Adrenal gland (tissue), 12 donors: ENCODE results near the gene CCDC187. TPM values are rescaled to one million over a fixed set of nuclear protein-coding genes. Genes with fewer than 3 reads are reported as not detected.

ENCODE experiments used
- DNase-seq, 7 donors: peaks; one replicate each; pipeline ENCODE4 v3.0.0-alpha.2; 2019 to 2020
- H3K27ac ChIP-seq, 5 donors: fragments of 200-600 bp; sonication (generic) in 4 of 5; 1 replicate in 3 of 5; 2 replicates in 2 of 5; pipeline versions ENCODE4 v1.5.1 to v1.8.0; 2016 to 2020; ENCODE audit warnings: mild to moderate bottlenecking in 1 of 5
- H3K27me3 ChIP-seq: fragments of 200-600 bp; 2 replicates; pipeline ENCODE4 v1.8.0; 2021
- H3K36me3 ChIP-seq, 2 donors: fragments of 200-600 bp; replicated peaks in 1 of 2; 1 replicate in 1 of 2; 2 replicates in 1 of 2; pipeline versions ENCODE4 v1.5.1 to v1.8.0; 2018 to 2022
- H3K4me1 ChIP-seq, 2 donors: fragments of 200-600 bp; replicated peaks in 1 of 2; 1 replicate in 1 of 2; 2 replicates in 1 of 2; pipeline versions ENCODE4 v1.5.1 to v1.8.0; 2018 to 2021
- H3K4me3 ChIP-seq, 4 donors: fragments of 200-600 bp; sonication (generic) in 3 of 4; one replicate each; pipeline ENCODE4 v1.5.1; 2016 to 2018
- H3K9me3 ChIP-seq, 3 donors: fragments of 200-600 bp; sonication (generic) in 1 of 3; replicated peaks in 1 of 3; 1 replicate in 2 of 3; 2 replicates in 1 of 3; pipeline versions ENCODE4 v1.5.1 to v1.8.0; 2016 to 2021
- CTCF ChIP-seq, 6 experiments: fragments of 450-650 bp in 4 of 6; fragments of 200-600 bp in 2 of 6; sonication (generic) in 1 of 6; IDR thresholded peaks; 1 replicate in 5 of 6; 2 replicates in 1 of 6; pipeline versions ENCODE4 v1.5.1 to v1.8.0; 2016 to 2021; ENCODE audit warnings: antibody characterized with exemption in 6 of 6, mild to moderate bottlenecking in 2 of 6, moderate library complexity in 1 of 6
- POLR2A ChIP-seq, 2 donors: fragments of 450-650 bp; IDR thresholded peaks; one replicate each; pipeline ENCODE4 v1.6.1; 2017; ENCODE audit warnings: antibody characterized with exemption in 2 of 2, mild to moderate bottlenecking in 2 of 2, moderate library complexity in 1 of 2
- WGBS, 4 donors: extraction: QIAGEN DNeasy Blood & Tissue Kit in 2 of 4; methylation state at CpG; one replicate each; pipeline versions ENCODE4 v1.1.5 to v1.1.7; 2013 to 2017; 5-methylcytosine and 5-hydroxymethylcytosine counted together
- intact Hi-C, 2 donors: fragments of 100-400 bp; cut with DNase I; formaldehyde crosslinking; loops; one replicate each; pipeline versions ENCODE4 v1.14.1 to v1.15.0; 2022 to 2023
- polyA plus RNA-seq, 3 donors: library from polyadenylated mRNA; stranded (reverse); fragments of 200-250 nt in 2 of 3; fragments of 350-450 nt in 1 of 3; fragmentation: Illumina TruSeq in 1 of 3; extraction: RNeasy Lipid Tissue Mini Kit (QIAGEN cat#74804) in 1 of 3; gene quantifications; one replicate each; pipeline ENCODE4 v1.2.3, GENCODE V29; 2013 to 2014
- total RNA-seq, 9 donors: library from RNA; depleted of rRNA in 4 of 9; stranded (reverse); fragments of >200 nt in 4 of 9; fragments of 120-200 nt in 1 of 9; fragmentation: NEBNext Ultra II Directional in 1 of 9; extraction: Animal tissue kit (Norgen Biotek cat#: 25700) in 1 of 9; gene quantifications; one replicate each; pipeline versions ENCODE4 v1.1.0 to v1.2.4, GENCODE V29; 2013 to 2023
- donor health status: healthy with polysubstance abuse.
- donor health status: Bipolar disorder and iron deficiency.
- donor health status: DM: yes; HTN: yes; CAD: no.
- donor health status: DM: no; HTN: no; CAD: no.
- donor health status: DM: no; HTN: no; CAD: no.
- donor health status: DM: yes; HTN: yes; CAD: no.

Gene CCDC187
- total and polyA plus RNA-seq, 12 donors: under 0.01 to 0.44 (median 0.08) TPM; not detected in 1

GRCh38 chr9:136218271-136218670 lies 85.6 kb downstream of the CCDC187 start:
- intact Hi-C loops: no loop called here
- H3K27ac ChIP-seq: no peak overlapping the region
- peaks cover 0 to 22% of the 10 kb centered on the region in 2 donors for H3K36me3 ChIP-seq
- no peak overlapping the region for H3K4me3 ChIP-seq
- H3K9me3 ChIP-seq: peaks cover 0 to 6% (median 0%) of the 10 kb centered on the region in 3 donors
- no peaks in the 10 kb centered on the region for H3K4me1 ChIP-seq
- whole genome bisulfite sequencing, 4 donors: 90 to 95% (median 94%) methylated on average over 9 to 16 of the region's 16 CpGs
- TF ChIP-seq CTCF (IDR thresholded peaks at IDR 0.05) (no peak), POLR2A (IDR thresholded peaks at IDR 0.05) (no peak)
- DNase-seq: no peak
- H3K27me3 ChIP-seq: no peaks in the 10 kb centered on the region

GRCh38 chr9:136216541-136217244 lies 87.2 kb downstream of the CCDC187 start:
- Histone ChIP-seq H3K27ac (no peak overlapping the region), H3K36me3 (peaks cover 0 to 22% of the 10 kb centered on the region in 2 donors), H3K4me3 (no peak overlapping the region), H3K4me1 (no peaks in the 10 kb centered on the region), H3K27me3 (no peaks in the 10 kb centered on the region), H3K9me3 (peaks cover 0 to 6% (median 0%) of the 10 kb centered on the region in 3 donors)
- intact Hi-C loops: no loop called here
- TF ChIP-seq CTCF (IDR thresholded peaks at IDR 0.05) (no peak), POLR2A (IDR thresholded peaks at IDR 0.05) (no peak)
- WGBS, 4 donors: 77 to 96% (median 84%) methylated on average over 5 to 37 of the region's 37 CpGs
- no peak for DNase-seq

- peaks cover 0 to 21% of the 10 kb centered on the region in 2 donors for H3K36me3 ChIP-seq
- H3K27ac ChIP-seq: no peak overlapping the region
- 90 to 100% (median 96%) methylated on average over 7 to 9 of the region's 9 CpGs for WGBS, 4 donors
- no peak overlapping the region for H3K4me3 ChIP-seq
- H3K27me3 ChIP-seq: no peaks in the 10 kb centered on the region
- peaks cover 0 to 6% (median 0%) of the 10 kb centered on the region in 3 donors for H3K9me3 ChIP-seq
- TF ChIP-seq POLR2A (IDR thresholded peaks at IDR 0.05): no peak
- TF ChIP-seq CTCF (IDR thresholded peaks at IDR 0.05): no peak
- intact Hi-C loops: no loop called here
- DNase-seq: no peak
- no peaks in the 10 kb centered on the region for H3K4me1 ChIP-seq
Observed at GRCh38 chr9:136213733-136214132, 90.2 kb downstream of the CCDC187 start.

- H3K27me3 ChIP-seq: no peaks in the 10 kb centered on the region
- peaks cover 0 to 11% of the 10 kb centered on the region in 2 donors for H3K36me3 ChIP-seq
- no peak overlapping the region for H3K4me3 ChIP-seq
- DNase-seq: no peak
- intact Hi-C loops: no loop called here
- H3K9me3 ChIP-seq: peaks cover 0 to 6% (median 0%) of the 10 kb centered on the region in 3 donors
- H3K27ac ChIP-seq: no peak overlapping the region
- no peaks in the 10 kb centered on the region for H3K4me1 ChIP-seq
- 93 to 95% (median 95%) methylated on average over 23 to 28 of the region's 28 CpGs for WGBS, 4 donors
- TF ChIP-seq POLR2A (IDR thresholded peaks at IDR 0.05) (no peak), CTCF (IDR thresholded peaks at IDR 0.05) (no peak)
Observed at GRCh38 chr9:136212345-136212950, 91.4 kb downstream of the CCDC187 start.
